HG02798 (cell line): Measurements from ENCODE around the gene JARID2.
"Not testable (repeated sequence)": the region's sequence is repeated elsewhere in the genome, so short reads cannot be mapped to it uniquely, and the experiment has no call there.

Experiments used
- ATAC-seq: cut with Tn5 transposase; IDR thresholded peaks from one replicate; pipeline ENCODE4 v1.9.1; 2021; ENCODE audit warnings: mild to moderate bottlenecking; ENCODE audit not compliant: unreplicated experiment, poor library complexity

Gene JARID2

GRCh38 chr6:15285682-15286294 is 39.9 kb downstream of the JARID2 start:
- ATAC-seq: no peak

DNA sequence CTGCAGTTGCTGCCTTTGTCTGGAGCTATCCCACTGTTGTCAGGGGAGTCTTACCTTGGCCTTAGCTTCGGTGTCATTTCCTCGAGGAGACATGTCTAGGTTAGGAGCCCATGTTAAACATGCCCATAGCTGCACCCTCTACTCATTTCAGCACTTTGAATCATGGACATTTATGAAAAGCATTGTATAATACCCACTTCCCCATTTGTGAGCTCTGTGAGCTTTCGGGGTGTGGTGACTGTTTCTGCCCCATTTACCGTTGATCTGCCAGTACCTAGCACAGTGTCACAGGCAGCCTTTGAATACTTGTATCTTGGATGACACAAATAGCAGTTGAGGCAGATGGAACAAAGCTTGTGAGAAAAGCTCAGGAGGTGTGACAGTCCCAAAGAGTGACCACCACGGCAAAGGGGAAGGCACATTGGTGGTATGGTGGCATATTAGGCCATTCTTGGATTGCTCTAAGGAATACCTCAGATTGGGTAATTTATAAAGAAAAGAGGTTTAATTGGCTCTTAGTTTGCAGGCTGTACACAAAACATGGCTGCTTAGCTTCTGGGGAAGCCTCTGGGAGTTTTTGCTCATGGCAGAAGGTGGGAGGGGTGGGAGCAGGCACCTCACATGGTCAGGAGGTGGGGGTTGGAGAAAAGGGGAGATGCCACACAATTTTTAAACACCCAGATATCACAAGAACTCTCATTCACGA is 42.0 kb downstream of the JARID2 start:
- ATAC-seq: peak; percentile 96

GRCh38 chr6:15288856-15289255 is 43.0 kb downstream of the JARID2 start:
- ATAC-seq: no peak

- not testable (repeated sequence) for ATAC-seq
Observed at GRCh38 chr6:15289456-15289855, 43.6 kb downstream of the JARID2 start.

- ATAC-seq: no peak
Observed at GRCh38 chr6:15290067-15290680, 44.3 kb downstream of the JARID2 start.

DNA sequence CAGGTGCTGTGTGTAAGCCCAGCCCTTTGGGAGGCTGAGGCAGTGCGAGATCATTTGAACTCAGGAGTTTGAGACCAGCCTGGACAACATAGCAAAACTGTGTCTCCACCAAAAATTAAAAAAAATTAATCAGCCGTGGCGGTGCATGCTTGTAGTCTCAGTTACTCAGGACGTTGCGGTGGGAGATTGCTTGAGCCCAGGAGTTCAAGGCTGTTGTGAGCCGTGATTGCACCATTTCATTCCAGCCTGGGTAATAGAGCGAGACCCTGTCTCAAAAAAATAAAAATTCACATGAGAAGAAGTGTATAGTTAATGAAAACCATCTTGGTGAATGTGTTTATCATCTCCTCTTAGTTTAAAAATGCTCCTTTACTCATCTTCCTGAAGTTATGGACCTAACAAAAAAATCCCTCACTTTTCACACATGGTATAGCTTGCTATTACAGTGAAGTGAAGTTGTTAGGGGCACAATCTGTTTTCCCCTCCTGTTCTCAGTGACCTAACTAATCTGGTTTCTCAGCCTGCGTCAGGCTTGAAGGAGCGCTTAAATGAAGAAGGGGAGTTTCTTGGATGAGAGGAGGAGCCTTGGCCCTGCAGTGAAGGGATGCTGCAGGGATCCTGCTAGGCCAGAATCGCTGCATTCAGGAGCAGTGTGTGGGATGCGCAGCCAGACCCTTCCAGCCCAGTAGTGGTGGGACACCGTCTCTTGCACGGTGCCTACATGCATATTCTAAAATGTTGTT is 45.3 kb downstream of the JARID2 start:
- ATAC-seq: no peak

DNA sequence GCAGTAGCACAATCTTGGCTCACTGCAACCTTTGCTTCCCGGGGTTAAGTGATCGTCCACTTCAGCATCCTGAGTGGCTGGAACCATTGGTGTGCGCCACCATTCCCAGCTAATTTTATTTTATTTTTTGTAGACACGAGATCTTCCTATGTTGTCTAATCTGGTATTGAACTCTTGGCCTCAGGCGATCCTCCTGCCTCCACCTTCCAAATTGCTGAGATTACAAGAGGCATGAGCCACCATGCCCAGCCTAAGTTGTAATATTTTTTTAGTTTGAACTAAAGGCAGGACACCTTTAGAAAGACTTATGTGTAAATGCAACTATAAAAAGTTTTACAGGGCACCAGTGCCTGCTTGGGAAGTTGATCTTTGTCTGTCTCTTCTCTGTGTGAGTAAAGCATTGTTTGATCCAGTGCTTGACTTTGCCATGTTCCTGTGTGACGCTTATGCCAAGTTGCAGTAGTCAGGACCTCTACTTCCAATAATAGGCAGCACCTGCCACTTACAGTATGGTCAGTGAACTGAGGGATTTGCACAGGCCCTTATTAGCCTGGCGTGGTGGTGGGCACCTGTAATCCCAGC is 46.9 kb downstream of the JARID2 start:
- no peak for ATAC-seq

GRCh38 chr6:15293674-15294073 is 47.8 kb downstream of the JARID2 start:
- no peak for ATAC-seq

GRCh38 chr6:15294504-15294903 is 48.6 kb downstream of the JARID2 start:
- no peak for ATAC-seq

GRCh38 chr6:15296249-15296648 is 50.4 kb downstream of the JARID2 start:
- no peak for ATAC-seq

GRCh38 chr6:15296735-15297134 is 50.9 kb downstream of the JARID2 start:
- peak; percentile 63 for ATAC-seq

DNA sequence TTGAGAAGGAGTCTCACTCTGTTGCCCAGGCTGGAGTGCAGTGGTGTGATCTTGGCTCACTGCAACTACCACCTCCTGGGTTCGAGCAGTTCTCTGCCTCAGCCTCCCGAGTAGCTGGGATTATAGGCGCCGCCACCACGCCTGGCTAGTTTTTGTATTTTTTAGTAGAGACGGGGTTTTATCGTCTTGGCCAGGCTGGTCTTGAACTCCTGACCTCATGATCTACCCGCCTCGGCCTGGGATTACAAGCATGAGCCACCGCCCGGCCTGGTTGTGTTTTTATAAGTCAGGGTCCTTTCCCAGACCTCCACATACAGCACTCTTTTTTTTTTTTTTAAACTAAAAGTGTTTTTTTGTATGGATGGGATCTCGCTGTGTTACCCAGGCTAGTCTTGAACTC is 51.3 kb downstream of the JARID2 start:
- ATAC-seq: not testable (repeated sequence)

DNA sequence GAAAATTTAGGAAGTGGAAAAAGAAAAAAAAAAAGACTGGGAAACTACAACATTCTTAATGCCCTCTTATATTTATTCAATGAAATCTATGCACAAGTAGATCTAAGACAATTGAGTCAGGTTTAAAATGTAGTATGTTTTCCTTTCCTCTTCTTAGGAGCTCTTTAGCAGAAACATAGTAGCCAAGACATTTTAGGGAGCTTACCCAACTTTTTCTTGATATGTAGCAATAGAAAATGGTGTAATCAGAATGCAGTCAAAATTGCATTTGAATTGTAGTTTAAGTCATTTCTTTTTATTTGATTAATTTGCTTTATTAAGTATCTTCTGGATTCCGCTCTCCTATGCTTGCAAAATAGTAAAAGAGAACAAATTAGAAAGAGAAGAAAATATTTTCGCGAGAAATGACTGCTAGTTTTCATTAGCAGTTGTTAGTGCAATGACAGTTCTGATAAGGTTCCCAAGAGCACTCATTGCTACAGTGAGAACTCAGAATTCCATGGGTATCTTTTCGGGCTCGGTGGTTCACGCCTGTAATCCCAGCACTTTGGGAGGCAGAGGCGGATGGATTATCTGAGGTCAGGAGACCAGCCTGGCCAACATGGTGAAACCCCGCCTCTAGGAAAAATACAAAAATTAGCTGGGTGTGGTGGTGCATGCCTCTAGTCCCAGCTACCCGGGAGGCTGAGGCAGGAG is 52.2 kb downstream of the JARID2 start:
- no peak for ATAC-seq

GRCh38 chr6:15299430-15300131 is 53.7 kb downstream of the JARID2 start:
- ATAC-seq: peak; percentile 88

- ATAC-seq: no peak
Observed at GRCh38 chr6:15301179-15302006, 55.5 kb downstream of the JARID2 start.

- no peak for ATAC-seq
Observed at GRCh38 chr6:15303162-15303919, 57.5 kb downstream of the JARID2 start.

DNA sequence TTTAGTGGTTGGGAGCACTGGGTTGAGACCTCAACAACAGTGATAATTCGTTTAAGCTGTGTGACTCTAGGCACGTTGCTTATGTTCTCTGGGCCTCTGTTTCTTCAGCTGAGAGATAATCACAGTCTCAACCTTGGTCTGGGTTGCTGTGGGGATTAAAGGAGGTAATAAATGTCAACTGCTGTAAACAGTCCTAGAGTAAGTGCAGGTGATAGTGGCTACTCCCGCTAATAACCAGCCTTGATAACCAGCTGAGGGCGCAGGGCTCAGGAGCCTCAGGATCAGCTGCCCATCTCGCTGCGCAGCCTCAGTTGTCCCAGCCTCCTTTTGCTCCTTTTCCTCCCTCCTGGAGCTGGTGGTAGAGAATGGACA is 58.0 kb downstream of the JARID2 start:
- ATAC-seq: no peak
